Keratinocyte (primary cell): Measurements from ENCODE around the gene TPT1. TPM values are rescaled to one million over a fixed set of nuclear protein-coding genes. Genes with fewer than 3 reads are reported as not detected.
A peak's percentile ranks its signal among the peaks of the same experiment; 100 is the strongest.
"Not testable (repeated sequence)": the region's sequence is repeated elsewhere in the genome, so short reads cannot be mapped to it uniquely, and the experiment has no call there.

Source experiments
- DNase-seq: peaks from one replicate; pipeline ENCODE4 v3.0.0-alpha.2; 2011; ENCODE audit warnings: low read depth, missing footprints, low spot score
- FAIRE-seq: peaks from 2 replicates; lab custom pipeline; 2011; peaks lifted over from hg19 to GRCh38; lab: Jason Lieb, UNC
- H2AFZ ChIP-seq: 2 replicates; pipeline ENCODE4 v1.6.0; 2012; ENCODE audit warnings: low read length, control low read depth, inconsistent platforms; ENCODE audit not compliant: control insufficient read depth
- H3K27ac ChIP-seq: 2 replicates; pipeline ENCODE4 v1.5.1; 2011; ENCODE audit warnings: low read length; ENCODE audit not compliant: control insufficient read depth, insufficient read depth
- H3K27me3 ChIP-seq: 3 replicates; pipeline ENCODE4 v1.6.0; 2011; ENCODE audit warnings: low read length; ENCODE audit not compliant: control insufficient read depth, insufficient read depth; ENCODE audit errors: extremely low read depth
- H3K36me3 ChIP-seq, 2 experiments: 2 replicates in 1 of 2; 3 replicates in 1 of 2; pipeline ENCODE4 v1.5.1; 2011; ENCODE audit warnings: low read length in 2 of 2, mild to moderate bottlenecking in 1 of 2; ENCODE audit not compliant: control insufficient read depth in 2 of 2, insufficient read depth in 2 of 2; ENCODE audit errors: extremely low read depth in 1 of 2
- H3K4me1 ChIP-seq: 3 replicates; pipeline ENCODE4 v1.5.1; 2011; ENCODE audit warnings: low read length; ENCODE audit not compliant: control insufficient read depth, insufficient read depth; ENCODE audit errors: extremely low read depth
- H3K4me2 ChIP-seq: 3 replicates; pipeline ENCODE4 v1.6.0; 2011; ENCODE audit warnings: low read depth, low read length; ENCODE audit not compliant: control insufficient read depth, insufficient read depth; ENCODE audit errors: extremely low read depth
- H3K4me3 ChIP-seq, 3 experiments: fragments of 200-600 bp in 1 of 3; sonication (generic) in 1 of 3; 2 replicates in 2 of 3; 3 replicates in 1 of 3; pipeline ENCODE4 v1.5.1; 2011 to 2016; ENCODE audit warnings: low read length in 3 of 3, mild to moderate bottlenecking in 3 of 3, control low read depth in 2 of 3, inconsistent platforms in 1 of 3, low read depth in 1 of 3, mixed read lengths in 1 of 3, mixed run types in 1 of 3, moderate library complexity in 1 of 3; ENCODE audit not compliant: control insufficient read depth in 2 of 3, insufficient read depth in 2 of 3; ENCODE audit errors: extremely low read depth in 1 of 3
- H3K79me2 ChIP-seq: 2 replicates; pipeline ENCODE4 v1.6.0; 2012; ENCODE audit warnings: low read length; ENCODE audit not compliant: control insufficient read depth, insufficient read depth
- H3K9ac ChIP-seq: 3 replicates; pipeline ENCODE4 v1.6.0; 2011; ENCODE audit warnings: low read length; ENCODE audit not compliant: control insufficient read depth, insufficient read depth; ENCODE audit errors: extremely low read depth
- H3K9me1 ChIP-seq: 3 replicates; pipeline ENCODE4 v1.6.0; 2011; ENCODE audit warnings: low read length; ENCODE audit not compliant: control insufficient read depth, insufficient read depth; ENCODE audit errors: extremely low read depth
- H3K9me3 ChIP-seq: 2 replicates; pipeline ENCODE4 v1.5.1; 2012; ENCODE audit warnings: low read depth, low read length; ENCODE audit not compliant: control insufficient read depth
- H4K20me1 ChIP-seq: 3 replicates; pipeline ENCODE4 v1.6.0; 2011; ENCODE audit warnings: low read length; ENCODE audit not compliant: control insufficient read depth, insufficient read depth; ENCODE audit errors: extremely low read depth
- EZH2 ChIP-seq: IDR thresholded peaks from one replicate; pipeline ENCODE4 v1.6.1; 2012; ENCODE audit warnings: inconsistent platforms, mild to moderate bottlenecking, low read length, moderate library complexity
- dilution Hi-C: fragments of 300-500 bp; cut with MboI; formaldehyde crosslinking; loops from one replicate; pipeline ENCODE4 v1.7.0; 2020; ENCODE audit warnings: low sequenced_read_pairs; ENCODE audit not compliant: extremely low pct_ligation_motif_present
- polyA minus RNA-seq, 3 experiments: library from RNA; depleted of rRNA, polyadenylated mRNA; stranded (reverse); fragments of >200 nt; gene quantifications; 1 replicate in 1 of 3; 2 replicates in 1 of 3; 3 replicates in 1 of 3; pipeline ENCODE4 v1.2.3, GENCODE V29; 2011
- polyA plus RNA-seq, 5 experiments: library from polyadenylated mRNA; depleted of rRNA in 3 of 5; stranded (reverse) in 3 of 5; stranded (forward) in 1 of 5; unstranded in 1 of 5; fragments of >200 nt; gene quantifications; 1 replicate in 1 of 5; 2 replicates in 3 of 5; 3 replicates in 1 of 5; pipeline versions ENCODE4 v1.2.1 to v1.2.3, GENCODE V29; 2011 to 2012; ENCODE audit warnings: missing spikeins in 2 of 5, low read depth in 1 of 5, low replicate concordance in 1 of 5
- TF ChIP-seq, protein P1 (sequence below), 3 experiments: IDR thresholded peaks in 1 of 3; conservative IDR thresholded peaks in 1 of 3; optimal IDR thresholded peaks in 1 of 3; 2 replicates in 2 of 3; 3 replicates in 1 of 3; pipeline versions ENCODE3 to v1.5.1; 2011; ENCODE audit warnings: low read length in 3 of 3, mild to moderate bottlenecking in 3 of 3, moderate library complexity in 2 of 3, control low read depth in 1 of 3, inconsistent platforms in 1 of 3; ENCODE audit not compliant: insufficient read depth in 2 of 3; ENCODE audit errors: extremely low read depth in 1 of 3

Gene TPT1
- polyA plus RNA-seq: 3,409 to 8,174 TPM (median 5,358 TPM) in 3 replicates
- 7,356 TPM for polyA plus RNA-seq (2011; ENCODE audit: low read depth)
- polyA plus RNA-seq (2011; cell fraction: cytosol; rRNA removed): 5,519 and 7,789 TPM in 2 replicates
- 862 and 1,110 TPM in 2 replicates for polyA plus RNA-seq (2011; cell fraction: nucleus; rRNA removed)
- 3,680 and 8,566 TPM in 2 replicates for polyA plus RNA-seq (2012; ENCODE audit: low replicate concordance)
- polyA minus RNA-seq: 719 to 1,720 TPM (median 1,132 TPM) in 3 replicates
- polyA minus RNA-seq (2011; cell fraction: cytosol; rRNA and poly(A)+ RNA removed): 1,849 TPM
- 199 and 344 TPM in 2 replicates for polyA minus RNA-seq (2011; cell fraction: nucleus; rRNA and poly(A)+ RNA removed)

DNA sequence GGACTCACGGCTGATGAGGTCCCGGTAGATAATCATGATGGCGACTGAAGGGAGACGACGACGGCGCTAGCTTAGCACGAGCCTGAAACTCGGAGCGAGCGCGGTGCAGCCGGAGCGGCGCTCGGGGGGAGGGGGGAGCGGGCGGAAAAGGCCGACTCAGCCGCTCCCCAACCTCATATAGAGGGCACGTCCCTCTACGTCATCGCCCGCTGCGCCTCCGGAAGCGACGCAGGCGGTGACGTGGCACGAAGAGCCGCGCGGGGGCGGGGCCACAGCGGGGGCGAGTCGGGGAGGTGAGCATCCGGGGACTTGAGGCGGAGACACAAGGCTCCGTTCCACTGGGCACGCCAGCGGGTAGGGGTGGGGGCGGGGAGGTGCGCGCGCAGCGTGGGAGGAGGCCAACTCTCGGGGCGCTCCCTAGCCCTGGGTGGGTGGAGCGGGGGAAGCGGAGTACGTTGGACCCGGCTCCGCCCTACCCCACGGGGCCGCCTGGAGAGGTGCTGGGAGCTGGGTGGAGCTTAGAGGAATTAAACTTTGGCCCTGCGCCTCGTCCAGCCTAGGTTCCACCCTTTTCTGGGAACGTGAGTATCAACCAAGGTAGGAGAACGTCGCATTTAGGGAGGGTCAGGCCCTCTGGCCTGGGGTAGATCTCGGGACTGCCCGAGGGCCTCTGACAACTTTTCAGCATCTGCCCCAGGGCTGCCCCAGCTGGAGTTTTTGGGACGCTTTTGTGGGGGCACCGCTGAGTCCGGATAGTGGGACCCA, at the start of gene TPT1:
Gene TPT1 (minus strand): TSS at position 150 of the 765 bp plus-strand sequence. CDS start 114 bp downstream, at position 36.
- H3K9me1 ChIP-seq: no peaks in the 10 kb centered on the region
- DNase-seq: peak; percentile 90
- no peak for TF ChIP-seq EZH2
- TF ChIP-seq, protein P1, sequence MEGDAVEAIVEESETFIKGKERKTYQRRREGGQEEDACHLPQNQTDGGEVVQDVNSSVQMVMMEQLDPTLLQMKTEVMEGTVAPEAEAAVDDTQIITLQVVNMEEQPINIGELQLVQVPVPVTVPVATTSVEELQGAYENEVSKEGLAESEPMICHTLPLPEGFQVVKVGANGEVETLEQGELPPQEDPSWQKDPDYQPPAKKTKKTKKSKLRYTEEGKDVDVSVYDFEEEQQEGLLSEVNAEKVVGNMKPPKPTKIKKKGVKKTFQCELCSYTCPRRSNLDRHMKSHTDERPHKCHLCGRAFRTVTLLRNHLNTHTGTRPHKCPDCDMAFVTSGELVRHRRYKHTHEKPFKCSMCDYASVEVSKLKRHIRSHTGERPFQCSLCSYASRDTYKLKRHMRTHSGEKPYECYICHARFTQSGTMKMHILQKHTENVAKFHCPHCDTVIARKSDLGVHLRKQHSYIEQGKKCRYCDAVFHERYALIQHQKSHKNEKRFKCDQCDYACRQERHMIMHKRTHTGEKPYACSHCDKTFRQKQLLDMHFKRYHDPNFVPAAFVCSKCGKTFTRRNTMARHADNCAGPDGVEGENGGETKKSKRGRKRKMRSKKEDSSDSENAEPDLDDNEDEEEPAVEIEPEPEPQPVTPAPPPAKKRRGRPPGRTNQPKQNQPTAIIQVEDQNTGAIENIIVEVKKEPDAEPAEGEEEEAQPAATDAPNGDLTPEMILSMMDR (optimal IDR thresholded peaks at IDR 0.05 in 1 of 3, IDR thresholded peaks at IDR 0.05 in 1 of 3, conservative IDR thresholded peaks at IDR 0.05 in 1 of 3; ENCODE audit: extremely low read depth in 1 of 3, insufficient read depth in 2 of 3, low read length in 3 of 3): no peak
- H3K36me3 ChIP-seq: peaks cover 22 to 42% of the 10 kb centered on the region in 2 experiments
- dilution Hi-C loops: no loop called here
- peak within 1 kb of the TSS; percentile 60 for H2AFZ ChIP-seq
- peaks cover 36% of the 10 kb centered on the region for H3K4me1 ChIP-seq
- peak; percentile 17 for FAIRE-seq
- peaks cover 64% of the 10 kb centered on the region for H3K79me2 ChIP-seq
- H4K20me1 ChIP-seq: peaks cover 35% of the 10 kb centered on the region
- H3K4me2 ChIP-seq: peak within 1 kb of the TSS; percentile 87
- no peaks in the 10 kb centered on the region for H3K27me3 ChIP-seq
- peak within 1 kb of the TSS; percentile 98 for H3K27ac ChIP-seq
- peak within 1 kb of the TSS; percentile 92 to 98 (median 93) for H3K4me3 ChIP-seq
- H3K9me3 ChIP-seq: no peaks in the 10 kb centered on the region
- peak within 1 kb of the TSS; percentile 98 for H3K9ac ChIP-seq

DNA sequence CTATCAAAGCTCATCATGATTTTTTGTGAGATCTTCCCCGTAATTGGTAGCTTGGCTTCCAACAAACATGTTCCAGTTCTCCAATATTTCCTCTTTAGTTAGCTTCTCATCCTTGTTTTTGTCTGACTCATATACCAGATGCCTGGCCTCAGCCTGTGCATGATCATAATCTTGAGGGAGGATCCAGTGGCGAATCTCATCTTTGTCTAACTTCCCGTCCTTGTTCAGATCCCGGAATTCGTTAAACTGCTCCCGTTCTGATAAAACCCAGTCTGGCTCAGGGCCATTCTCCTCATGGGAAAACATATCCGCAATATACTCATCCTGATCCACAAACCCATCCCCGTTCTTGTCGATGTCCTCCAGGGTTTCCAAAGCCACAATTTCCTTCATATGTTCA, 49.4 kb upstream of the TPT1 start:
- H3K9me1 ChIP-seq, H3K4me1 ChIP-seq, H3K4me3 ChIP-seq, dilution Hi-C loops, H3K9me3 ChIP-seq, DNase-seq, H4K20me1 ChIP-seq, H3K4me2 ChIP-seq, H3K36me3 ChIP-seq, H2AFZ ChIP-seq, H3K27ac ChIP-seq, H3K79me2 ChIP-seq, H3K27me3 ChIP-seq, H3K9ac ChIP-seq: not testable (repeated sequence)
- peak; percentile 71 for FAIRE-seq
